ENCODE measurements around the gene SLC39A10. TPM values are rescaled to one million over a fixed set of nuclear protein-coding genes. Genes with fewer than 3 reads are reported as not detected.

SLC39A10 gene
- total and polyA plus RNA-seq, 12 donors: 6.6 to 83.0 (median 33.0) TPM

DNA sequence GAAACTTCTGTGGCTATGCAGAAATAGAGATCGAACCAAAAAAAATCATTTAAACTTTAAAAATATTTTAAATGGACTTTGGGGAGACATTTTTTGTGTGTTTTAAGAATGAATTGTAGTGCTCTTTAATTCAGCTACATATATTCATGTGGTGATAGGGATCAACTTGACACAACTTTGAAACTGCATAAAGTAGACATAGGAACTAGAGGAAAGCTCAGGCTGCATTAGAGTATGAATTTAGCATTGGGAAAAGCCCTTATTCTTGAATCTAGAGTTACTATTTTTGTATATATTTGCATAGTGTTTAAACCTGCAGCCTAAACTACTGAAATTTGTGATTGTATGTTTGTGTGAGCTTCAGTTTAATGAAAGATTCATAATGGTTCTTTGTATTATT lies 78.3 kb downstream of the SLC39A10 start:
- Histone ChIP-seq H3K27ac (no peak overlapping the region), H3K36me3 (replicated peaks in 1 of 2) (no peaks in the 10 kb centered on the region), H3K4me3 (no peak overlapping the region), H3K9me3 (replicated peaks in 1 of 3) (no peaks in the 10 kb centered on the region), H3K4me1 (replicated peaks in 1 of 2) (no peaks in the 10 kb centered on the region), H3K27me3 (no peaks in the 10 kb centered on the region)
- DNase-seq: no peak
- WGBS, 4 donors: 96 to 100% (median 98%) methylated on average over 1 of the region's 1 CpG
- intact Hi-C loops (cut with DNase I): no loop called here
- TF ChIP-seq POLR2A (IDR thresholded peaks at IDR 0.05): no peak
- TF ChIP-seq, protein P1, sequence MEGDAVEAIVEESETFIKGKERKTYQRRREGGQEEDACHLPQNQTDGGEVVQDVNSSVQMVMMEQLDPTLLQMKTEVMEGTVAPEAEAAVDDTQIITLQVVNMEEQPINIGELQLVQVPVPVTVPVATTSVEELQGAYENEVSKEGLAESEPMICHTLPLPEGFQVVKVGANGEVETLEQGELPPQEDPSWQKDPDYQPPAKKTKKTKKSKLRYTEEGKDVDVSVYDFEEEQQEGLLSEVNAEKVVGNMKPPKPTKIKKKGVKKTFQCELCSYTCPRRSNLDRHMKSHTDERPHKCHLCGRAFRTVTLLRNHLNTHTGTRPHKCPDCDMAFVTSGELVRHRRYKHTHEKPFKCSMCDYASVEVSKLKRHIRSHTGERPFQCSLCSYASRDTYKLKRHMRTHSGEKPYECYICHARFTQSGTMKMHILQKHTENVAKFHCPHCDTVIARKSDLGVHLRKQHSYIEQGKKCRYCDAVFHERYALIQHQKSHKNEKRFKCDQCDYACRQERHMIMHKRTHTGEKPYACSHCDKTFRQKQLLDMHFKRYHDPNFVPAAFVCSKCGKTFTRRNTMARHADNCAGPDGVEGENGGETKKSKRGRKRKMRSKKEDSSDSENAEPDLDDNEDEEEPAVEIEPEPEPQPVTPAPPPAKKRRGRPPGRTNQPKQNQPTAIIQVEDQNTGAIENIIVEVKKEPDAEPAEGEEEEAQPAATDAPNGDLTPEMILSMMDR (IDR thresholded peaks at IDR 0.05): no peak

DNA sequence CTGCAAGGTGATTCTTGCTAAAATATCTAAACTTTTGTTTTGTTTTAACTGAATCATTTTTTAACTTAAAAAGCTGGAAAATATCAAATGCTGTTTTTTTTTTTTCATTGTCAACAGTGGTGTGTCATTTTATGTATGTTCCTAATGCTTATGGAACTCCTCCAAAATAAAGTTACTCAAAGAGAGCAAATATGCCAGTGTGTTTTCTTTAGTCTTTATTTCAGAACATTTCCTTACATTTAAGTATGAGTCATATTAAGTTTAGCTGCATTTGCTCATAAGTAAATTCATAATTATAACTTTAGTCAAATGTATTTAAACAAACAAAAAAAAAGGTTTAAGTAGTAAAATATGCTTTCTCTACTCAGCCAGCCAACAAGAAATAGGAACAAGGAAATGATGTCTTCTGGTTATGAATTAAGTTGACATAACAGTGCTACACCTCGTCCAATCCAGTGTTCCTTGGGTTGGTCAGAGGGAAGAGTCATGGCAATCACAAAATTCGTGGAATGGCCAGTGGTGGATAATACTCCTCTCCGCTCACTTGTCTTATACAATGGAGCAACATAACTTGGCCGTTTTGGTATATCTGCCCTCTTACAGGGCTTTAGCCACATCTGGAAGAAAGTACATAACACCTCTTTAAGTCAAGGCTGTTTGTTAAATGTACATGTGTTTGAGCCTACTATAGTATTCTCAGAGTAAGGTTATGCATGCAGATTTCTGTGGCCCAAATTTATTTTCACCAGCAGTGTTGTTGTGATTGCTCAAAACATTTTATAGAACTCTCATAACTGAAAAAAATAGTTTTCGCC lies 80.7 kb downstream of the SLC39A10 start:
- no peaks in the 10 kb centered on the region for H3K4me1 ChIP-seq (replicated peaks in 1 of 2)
- H3K27me3 ChIP-seq: no peaks in the 10 kb centered on the region
- no peak for DNase-seq
- no peak overlapping the region for H3K4me3 ChIP-seq
- no peaks in the 10 kb centered on the region for H3K9me3 ChIP-seq (replicated peaks in 1 of 3)
- no peak overlapping the region for H3K27ac ChIP-seq
- no peaks in the 10 kb centered on the region for H3K36me3 ChIP-seq (replicated peaks in 1 of 2)
- intact Hi-C loops (cut with DNase I): no loop called here
- 89 to 93% (median 91%) methylated on average over 5 of the region's 5 CpGs for WGBS, 4 donors
- no peak for TF ChIP-seq POLR2A (IDR thresholded peaks at IDR 0.05)
- TF ChIP-seq, protein P1 (IDR thresholded peaks at IDR 0.05): no peak

DNA sequence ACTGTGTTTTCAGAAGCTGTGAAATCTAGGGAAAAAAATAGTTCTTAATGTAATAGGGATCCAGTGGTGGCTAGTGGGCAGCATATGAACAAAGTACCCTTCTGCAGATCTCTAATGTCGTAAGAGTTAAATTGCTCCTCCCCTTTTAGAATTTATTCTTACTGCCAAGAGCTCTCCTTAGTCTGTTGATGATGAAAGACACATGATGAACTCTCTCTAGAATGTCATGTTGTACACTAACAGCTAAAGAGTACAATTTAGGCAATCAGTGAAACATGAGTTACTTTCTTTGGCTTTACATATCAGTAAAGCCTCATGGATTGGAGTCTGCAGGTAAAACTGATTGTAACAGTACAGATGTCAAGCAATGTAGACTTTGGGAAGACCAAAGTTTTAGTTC lies 84.2 kb downstream of the SLC39A10 start:
- H3K9me3 ChIP-seq (replicated peaks in 1 of 3): no peaks in the 10 kb centered on the region
- no peaks in the 10 kb centered on the region for H3K36me3 ChIP-seq (replicated peaks in 1 of 2)
- no peaks in the 10 kb centered on the region for H3K4me1 ChIP-seq (replicated peaks in 1 of 2)
- H3K4me3 ChIP-seq: no peak overlapping the region
- H3K27me3 ChIP-seq: no peaks in the 10 kb centered on the region
- TF ChIP-seq, protein P1 (IDR thresholded peaks at IDR 0.05): no peak
- no peak for TF ChIP-seq POLR2A (IDR thresholded peaks at IDR 0.05)
- 94 to 100% (median 98%) methylated on average over 1 of the region's 1 CpG for WGBS, 4 donors
- intact Hi-C loops (cut with DNase I): no loop called here
- no peak for DNase-seq
- H3K27ac ChIP-seq: no peak overlapping the region

DNA sequence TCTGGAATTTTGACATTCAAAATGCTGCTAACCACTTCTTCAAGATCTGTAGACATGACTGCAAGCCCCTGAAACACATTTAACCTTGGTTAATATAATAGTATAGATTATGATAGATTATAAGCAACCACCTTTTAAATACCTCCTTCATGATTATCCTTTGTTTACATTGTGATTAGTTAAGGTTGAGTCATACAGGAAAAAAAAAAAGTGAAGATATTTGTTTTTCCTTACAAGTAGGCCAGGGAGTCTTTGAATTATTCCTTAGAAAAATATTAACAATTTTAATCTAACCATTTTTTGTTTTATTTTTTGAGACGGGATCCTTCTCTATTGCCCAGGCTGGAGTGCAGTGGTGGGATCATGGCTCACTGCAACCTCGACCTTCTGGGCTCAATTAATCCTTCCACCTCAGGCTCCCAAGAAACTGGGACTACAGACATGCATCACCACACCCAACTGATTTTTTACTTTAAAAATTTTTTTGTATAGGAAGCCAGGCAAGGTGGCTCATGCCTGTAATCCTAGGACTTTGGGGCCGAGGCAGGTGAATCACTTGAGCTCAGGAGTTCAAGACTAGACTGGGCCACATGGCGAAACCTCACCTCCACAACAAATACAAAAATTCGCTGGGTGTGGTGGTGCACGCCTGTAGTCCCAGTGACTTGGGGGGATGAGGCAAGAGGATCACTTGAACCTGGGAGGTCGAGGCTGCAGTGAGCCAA lies 99.4 kb downstream of the SLC39A10 start:
- H3K27ac ChIP-seq: no peak overlapping the region
- 77 to 87% (median 83%) methylated on average over 6 to 7 of the region's 7 CpGs for WGBS, 4 donors
- TF ChIP-seq POLR2A (IDR thresholded peaks at IDR 0.05): no peak
- TF ChIP-seq, protein P1 (IDR thresholded peaks at IDR 0.05): no peak
- no peaks in the 10 kb centered on the region for H3K36me3 ChIP-seq (replicated peaks in 1 of 2)
- no peaks in the 10 kb centered on the region for H3K9me3 ChIP-seq (replicated peaks in 1 of 3)
- intact Hi-C loops (cut with DNase I): no loop called here
- no peaks in the 10 kb centered on the region for H3K4me1 ChIP-seq (replicated peaks in 1 of 2)
- H3K4me3 ChIP-seq: no peak overlapping the region
- no peaks in the 10 kb centered on the region for H3K27me3 ChIP-seq
- DNase-seq: no peak
